ENCODE measurements around the gene ADK.

ADK gene

GRCh38 chr10:74640134-74640921 is 489.3 kb downstream of the ADK start:
- no peaks in the 10 kb centered on the region for H3K79me2 ChIP-seq (ENCODE audit: insufficient read depth, low read length)
- no peaks in the 10 kb centered on the region for H4K20me1 ChIP-seq (ENCODE audit: insufficient read depth, low read length, poor library complexity, severe bottlenecking)
- peaks cover 6% of the 10 kb centered on the region; the same call in 1 of the 2 replicates for H3K36me3 ChIP-seq (ENCODE audit: insufficient read depth, low read length)
- H3K4me3 ChIP-seq (ENCODE audit: low read length, poor library complexity, severe bottlenecking): no peak overlapping the region
- H2AFZ ChIP-seq (ENCODE audit: low read length): no peak overlapping the region
- no peaks in the 10 kb centered on the region for H3K9me2 ChIP-seq (replicated peaks; ENCODE audit: low read depth, low read length)
- no peak for TF ChIP-seq EZH2phosphoT487 (IDR thresholded peaks at IDR 0.05; ENCODE audit: borderline replicate concordance)
- TF ChIP-seq, protein P1, sequence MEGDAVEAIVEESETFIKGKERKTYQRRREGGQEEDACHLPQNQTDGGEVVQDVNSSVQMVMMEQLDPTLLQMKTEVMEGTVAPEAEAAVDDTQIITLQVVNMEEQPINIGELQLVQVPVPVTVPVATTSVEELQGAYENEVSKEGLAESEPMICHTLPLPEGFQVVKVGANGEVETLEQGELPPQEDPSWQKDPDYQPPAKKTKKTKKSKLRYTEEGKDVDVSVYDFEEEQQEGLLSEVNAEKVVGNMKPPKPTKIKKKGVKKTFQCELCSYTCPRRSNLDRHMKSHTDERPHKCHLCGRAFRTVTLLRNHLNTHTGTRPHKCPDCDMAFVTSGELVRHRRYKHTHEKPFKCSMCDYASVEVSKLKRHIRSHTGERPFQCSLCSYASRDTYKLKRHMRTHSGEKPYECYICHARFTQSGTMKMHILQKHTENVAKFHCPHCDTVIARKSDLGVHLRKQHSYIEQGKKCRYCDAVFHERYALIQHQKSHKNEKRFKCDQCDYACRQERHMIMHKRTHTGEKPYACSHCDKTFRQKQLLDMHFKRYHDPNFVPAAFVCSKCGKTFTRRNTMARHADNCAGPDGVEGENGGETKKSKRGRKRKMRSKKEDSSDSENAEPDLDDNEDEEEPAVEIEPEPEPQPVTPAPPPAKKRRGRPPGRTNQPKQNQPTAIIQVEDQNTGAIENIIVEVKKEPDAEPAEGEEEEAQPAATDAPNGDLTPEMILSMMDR (conservative IDR thresholded peaks at IDR 0.05; ENCODE audit: low read length): no peak
- peaks cover 4% of the 10 kb centered on the region for H3K9me3 ChIP-seq (ENCODE audit: insufficient read depth, low read depth, low read length)
- no peak overlapping the region for H3K9ac ChIP-seq (ENCODE audit: low read depth, low read length, poor library complexity, severe bottlenecking)
- H3K4me2 ChIP-seq (ENCODE audit: low read depth, low read length, poor library complexity, severe bottlenecking): no peak overlapping the region
- H3K4me1 ChIP-seq (ENCODE audit: insufficient read depth, low read length, poor library complexity, severe bottlenecking): no peaks in the 10 kb centered on the region
- no peaks in the 10 kb centered on the region for H3F3A ChIP-seq (ENCODE audit: low read depth)
- no peaks in the 10 kb centered on the region for H3K27me3 ChIP-seq (ENCODE audit: insufficient read depth, low read length, poor library complexity, severe bottlenecking)

GRCh38 chr10:74641659-74642058 is 490.6 kb downstream of the ADK start:
- Histone ChIP-seq H3K4me3 (ENCODE audit: low read length, poor library complexity, severe bottlenecking) (no peak overlapping the region), H4K20me1 (ENCODE audit: insufficient read depth, low read length, poor library complexity, severe bottlenecking) (no peaks in the 10 kb centered on the region), H3K36me3 (ENCODE audit: insufficient read depth, low read length) (0 out of 2 replicates have a peak, but pooled peaks cover 3% of the 10 kb centered on the region), H3K27me3 (ENCODE audit: insufficient read depth, low read length, poor library complexity, severe bottlenecking) (no peaks in the 10 kb centered on the region), H3K4me2 (ENCODE audit: low read depth, low read length, poor library complexity, severe bottlenecking) (no peak overlapping the region), H3K4me1 (ENCODE audit: insufficient read depth, low read length, poor library complexity, severe bottlenecking) (peaks cover 7% of the 10 kb centered on the region), H3K79me2 (ENCODE audit: insufficient read depth, low read length) (no peaks in the 10 kb centered on the region), H3K9me3 (ENCODE audit: insufficient read depth, low read depth, low read length) (no peaks in the 10 kb centered on the region; the same call in none of the 2 replicates), H3K9me2 (replicated peaks; ENCODE audit: low read depth, low read length) (no peaks in the 10 kb centered on the region), H3K9ac (ENCODE audit: low read depth, low read length, poor library complexity, severe bottlenecking) (no peak overlapping the region), H2AFZ (ENCODE audit: low read length) (no peak overlapping the region), H3F3A (ENCODE audit: low read depth) (no peaks in the 10 kb centered on the region)
- TF ChIP-seq, protein P1 (conservative IDR thresholded peaks at IDR 0.05; ENCODE audit: low read length): no peak
- TF ChIP-seq EZH2phosphoT487 (IDR thresholded peaks at IDR 0.05; ENCODE audit: borderline replicate concordance): no peak

GRCh38 chr10:74642901-74643595 is 492.0 kb downstream of the ADK start:
- Histone ChIP-seq H3K27me3 (ENCODE audit: insufficient read depth, low read length, poor library complexity, severe bottlenecking) (no peaks in the 10 kb centered on the region), H3K9me3 (ENCODE audit: insufficient read depth, low read depth, low read length) (no peaks in the 10 kb centered on the region; the same call in none of the 2 replicates), H3K36me3 (ENCODE audit: insufficient read depth, low read length) (0 out of 2 replicates have a peak, but pooled peaks cover 3% of the 10 kb centered on the region), H2AFZ (ENCODE audit: low read length) (no peak overlapping the region), H3K79me2 (ENCODE audit: insufficient read depth, low read length) (no peaks in the 10 kb centered on the region), H3F3A (ENCODE audit: low read depth) (no peaks in the 10 kb centered on the region), H3K4me1 (ENCODE audit: insufficient read depth, low read length, poor library complexity, severe bottlenecking) (peaks cover 9% of the 10 kb centered on the region), H3K4me2 (ENCODE audit: low read depth, low read length, poor library complexity, severe bottlenecking) (no peak overlapping the region), H3K4me3 (ENCODE audit: low read length, poor library complexity, severe bottlenecking) (no peak overlapping the region), H4K20me1 (ENCODE audit: insufficient read depth, low read length, poor library complexity, severe bottlenecking) (no peaks in the 10 kb centered on the region), H3K9ac (ENCODE audit: low read depth, low read length, poor library complexity, severe bottlenecking) (no peak overlapping the region), H3K9me2 (replicated peaks; ENCODE audit: low read depth, low read length) (no peaks in the 10 kb centered on the region)
- TF ChIP-seq, protein P1 (conservative IDR thresholded peaks at IDR 0.05; ENCODE audit: low read length): no peak
- TF ChIP-seq EZH2phosphoT487 (IDR thresholded peaks at IDR 0.05; ENCODE audit: borderline replicate concordance): no peak

All from Loucy (cell line).